HG03342 (cell line): ENCODE measurements around the gene ATP1B4.

ENCODE experiments used
- ATAC-seq: cut with Tn5 transposase; IDR thresholded peaks from one replicate; pipeline ENCODE4 v1.9.1; 2021; ENCODE audit warnings: mild to moderate bottlenecking, moderate library complexity; ENCODE audit not compliant: unreplicated experiment

Gene ATP1B4

GRCh38 chrX:120372667-120373370 is 10.9 kb downstream of the ATP1B4 start:
- ATAC-seq = no peak

- no peak for ATAC-seq
These were observed 15.3 kb downstream of the ATP1B4 start for GRCh38 chrX:120377179-120377578.

- no peak for ATAC-seq
These were observed 15.8 kb downstream of the ATP1B4 start for GRCh38 chrX:120377715-120378114.

- no peak for ATAC-seq
These were observed 16.7 kb downstream of the ATP1B4 start for GRCh38 chrX:120378570-120378969.

- ATAC-seq = no peak
These were observed 18.2 kb downstream of the ATP1B4 start for GRCh38 chrX:120379937-120380681.

GRCh38 chrX:120380699-120381098 is 18.8 kb downstream of the ATP1B4 start:
- ATAC-seq = peak; percentile 73

GRCh38 chrX:120401301-120401700 is 39.4 kb downstream of the ATP1B4 start:
- no peak for ATAC-seq

GRCh38 chrX:120402369-120402768 is 40.5 kb downstream of the ATP1B4 start:
- ATAC-seq = no peak

- ATAC-seq = no peak
These were observed 44.7 kb downstream of the ATP1B4 start for GRCh38 chrX:120406638-120407037.

GRCh38 chrX:120408168-120408567 is 46.3 kb downstream of the ATP1B4 start:
- ATAC-seq = no peak

GRCh38 chrX:120419463-120419862 is 57.6 kb downstream of the ATP1B4 start:
- ATAC-seq = peak; percentile 76

GRCh38 chrX:120426599-120426998 is 64.7 kb downstream of the ATP1B4 start:
- no peak for ATAC-seq

GRCh38 chrX:120428309-120428708 is 66.4 kb downstream of the ATP1B4 start:
- ATAC-seq = no peak

GRCh38 chrX:120429776-120430540 is 68.1 kb downstream of the ATP1B4 start:
- ATAC-seq = no peak
